ENCODE data around the gene OPCML.

OPCML gene

DNA sequence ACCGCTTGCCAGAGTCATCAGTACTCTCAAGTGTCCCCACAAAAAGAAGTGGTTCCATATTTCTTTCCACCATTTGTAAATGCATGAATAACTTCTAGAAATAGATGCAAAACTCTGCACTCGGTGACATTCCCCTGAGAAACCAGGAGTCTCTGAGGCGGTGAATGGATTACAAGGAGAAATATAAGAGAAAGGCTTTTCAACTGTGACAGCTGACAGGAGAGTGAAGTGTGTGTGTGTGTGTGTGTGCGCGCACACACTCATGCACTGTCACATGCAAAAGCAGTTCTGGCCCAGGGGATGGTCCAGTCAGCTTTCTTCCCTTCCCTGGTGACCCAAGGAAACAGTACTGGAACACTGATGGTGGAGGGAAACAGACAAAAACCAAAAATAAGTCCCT lies 710.0 kb downstream of the OPCML start:
- DNase-seq = no peak

DNA sequence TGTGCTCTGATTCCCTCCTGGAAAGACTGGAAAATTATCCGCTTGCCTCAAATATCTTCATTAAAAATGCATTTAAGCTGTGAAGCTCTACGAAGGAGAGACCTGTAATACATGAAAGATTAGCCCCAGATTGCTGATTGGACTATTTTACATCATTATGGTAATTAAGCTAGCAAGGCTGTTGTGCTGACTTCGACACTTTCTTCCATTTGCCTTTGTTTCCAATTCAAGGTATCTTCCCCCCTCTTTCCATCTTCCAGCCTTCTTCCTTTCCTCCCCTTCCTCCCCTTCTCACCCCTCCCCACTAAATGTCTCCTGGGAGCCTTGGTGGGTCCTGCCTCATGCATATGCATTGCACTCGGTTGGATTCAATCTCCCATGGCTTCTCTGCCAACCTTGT lies 710.8 kb downstream of the OPCML start:
- DNase-seq = no peak

DNA sequence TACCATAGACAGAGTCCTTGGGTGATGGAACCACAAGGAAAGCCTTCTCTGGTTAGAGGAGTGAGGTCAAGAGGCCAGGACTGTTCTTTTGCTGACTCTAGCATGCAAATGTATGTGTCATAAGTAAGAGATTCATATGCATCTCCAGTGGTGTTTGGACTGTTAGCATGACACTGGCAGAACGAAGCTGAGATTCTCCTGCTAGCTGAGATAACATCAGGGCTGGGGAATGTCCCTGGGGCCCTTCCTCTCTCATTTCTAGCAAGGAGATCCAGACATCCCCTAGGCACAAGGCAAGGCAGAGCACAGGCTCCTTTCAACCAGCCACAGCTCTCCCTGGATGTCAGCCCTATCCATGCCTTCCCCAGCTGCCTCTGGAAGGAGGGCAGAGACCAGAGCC lies 711.3 kb downstream of the OPCML start:
- no peak for DNase-seq

DNA sequence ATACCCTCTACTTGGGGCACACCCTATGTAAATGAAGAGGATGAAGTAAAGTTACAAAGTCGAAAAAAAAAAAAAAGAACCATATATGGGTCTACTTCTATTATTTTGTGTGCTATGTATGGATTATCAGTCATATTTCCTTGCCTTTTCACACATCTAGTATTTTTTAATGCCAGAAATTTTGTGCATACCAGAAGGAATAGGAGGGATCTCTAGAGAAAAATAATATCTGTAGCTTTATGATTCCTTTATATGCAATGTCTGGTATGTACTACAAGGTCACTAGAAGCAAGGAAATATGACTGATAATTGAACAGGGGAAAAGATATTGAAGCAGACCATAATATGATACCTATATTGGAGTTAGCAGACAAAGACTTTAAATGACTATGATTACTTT lies 713.4 kb downstream of the OPCML start:
- DNase-seq = no peak

GRCh38 chr11:132817387-132817786 lies 714.9 kb downstream of the OPCML start:
- no peak for DNase-seq

- no peak for DNase-seq
These were observed 717.9 kb downstream of the OPCML start for GRCh38 chr11:132814410-132814809.

GRCh38 chr11:132811649-132812048 lies 720.7 kb downstream of the OPCML start:
- no peak for DNase-seq

DNA sequence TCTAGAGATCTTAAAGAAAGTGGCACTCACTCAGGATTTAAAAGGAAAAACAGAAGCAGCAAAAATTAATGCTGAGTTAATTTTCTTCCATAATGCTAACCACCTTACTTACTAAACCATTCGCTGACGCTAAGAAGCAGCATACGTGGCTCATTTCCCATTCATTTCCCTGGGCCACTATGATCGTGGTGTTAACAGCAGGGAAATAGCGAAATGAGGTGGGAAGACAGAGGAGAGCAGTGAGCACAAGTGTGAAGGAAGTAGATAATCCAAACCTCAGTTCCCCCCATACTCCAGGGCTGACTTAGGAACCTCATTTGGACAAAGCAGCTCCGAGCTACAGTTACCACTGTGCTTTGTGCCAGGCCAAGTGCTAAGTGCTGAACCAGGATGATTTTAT lies 723.2 kb downstream of the OPCML start:
- DNase-seq = no peak

- no peak for DNase-seq
These were observed 728.0 kb downstream of the OPCML start for GRCh38 chr11:132804258-132804657.

- DNase-seq = no peak
These were observed 728.9 kb downstream of the OPCML start for GRCh38 chr11:132803436-132803835.

DNA sequence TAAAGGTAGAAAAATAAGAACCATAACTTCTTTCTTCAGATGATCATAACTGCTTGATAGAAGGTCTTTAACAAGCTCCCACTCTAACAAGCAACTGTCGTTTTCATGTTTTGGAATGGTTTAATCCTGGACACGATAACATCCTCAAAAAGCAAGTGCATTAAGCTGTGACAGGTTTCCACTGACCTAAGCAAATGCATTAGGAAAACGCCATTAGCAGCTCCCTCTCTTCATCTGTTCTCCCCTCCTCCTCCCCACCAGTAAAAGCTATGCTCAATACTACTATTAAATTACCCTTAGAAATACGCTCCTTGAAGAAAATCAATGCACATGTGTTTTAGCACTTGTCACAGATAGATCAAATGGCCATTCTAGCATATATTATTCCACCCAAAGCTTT lies 729.4 kb downstream of the OPCML start:
- DNase-seq = no peak

- no peak for DNase-seq
These were observed 738.5 kb downstream of the OPCML start for GRCh38 chr11:132793831-132794230.

GRCh38 chr11:132792341-132793140 lies 739.8 kb downstream of the OPCML start:
- no peak for DNase-seq

GRCh38 chr11:132790971-132791370 lies 741.3 kb downstream of the OPCML start:
- no peak for DNase-seq

GRCh38 chr11:132790466-132790865 lies 741.8 kb downstream of the OPCML start:
- no peak for DNase-seq

- no peak for DNase-seq
These were observed 743.4 kb downstream of the OPCML start for GRCh38 chr11:132788816-132789325.

DNA sequence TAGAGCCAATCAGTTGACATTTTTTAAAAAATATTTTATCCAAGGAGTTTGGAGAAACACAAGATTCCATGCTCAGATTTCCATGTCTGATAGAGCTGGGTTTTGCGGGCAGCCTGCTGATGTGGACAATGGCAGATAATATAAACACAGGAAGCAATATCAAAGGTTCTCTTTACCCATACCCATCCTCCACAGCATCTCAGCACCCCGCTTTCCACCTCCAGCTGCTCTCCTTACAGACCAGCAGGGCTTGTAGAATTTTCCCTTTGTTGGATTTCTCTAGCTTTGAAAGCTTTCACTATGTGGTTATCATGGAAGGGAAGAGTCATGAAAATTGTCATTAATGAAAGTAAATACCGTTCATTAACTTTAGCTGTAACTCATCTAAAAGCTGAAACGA lies 746.4 kb downstream of the OPCML start:
- DNase-seq = no peak

DNA sequence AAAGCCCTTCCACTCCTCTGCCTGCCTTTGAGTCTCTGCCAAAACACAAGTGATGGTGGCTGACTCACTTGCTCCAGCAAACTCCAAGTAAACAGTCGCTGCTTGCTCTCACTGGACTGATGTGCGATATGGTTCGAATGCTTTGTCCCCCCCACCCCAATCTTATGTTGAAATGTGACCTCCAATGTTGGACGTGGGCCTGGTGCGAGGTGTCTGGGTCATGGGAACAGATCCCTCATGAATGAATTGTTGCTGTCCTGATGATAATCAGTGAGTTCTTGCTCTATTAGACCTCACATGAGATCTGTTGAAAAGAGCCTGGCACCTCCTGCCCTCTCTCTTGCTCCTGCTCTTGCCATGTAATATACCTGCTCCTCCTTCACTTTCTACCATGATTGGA lies 747.9 kb downstream of the OPCML start:
- no peak for DNase-seq

- DNase-seq = no peak
These were observed 750.2 kb downstream of the OPCML start for GRCh38 chr11:132782102-132782501.

- DNase-seq = no peak
These were observed 752.3 kb downstream of the OPCML start for GRCh38 chr11:132780046-132780445.

DNA sequence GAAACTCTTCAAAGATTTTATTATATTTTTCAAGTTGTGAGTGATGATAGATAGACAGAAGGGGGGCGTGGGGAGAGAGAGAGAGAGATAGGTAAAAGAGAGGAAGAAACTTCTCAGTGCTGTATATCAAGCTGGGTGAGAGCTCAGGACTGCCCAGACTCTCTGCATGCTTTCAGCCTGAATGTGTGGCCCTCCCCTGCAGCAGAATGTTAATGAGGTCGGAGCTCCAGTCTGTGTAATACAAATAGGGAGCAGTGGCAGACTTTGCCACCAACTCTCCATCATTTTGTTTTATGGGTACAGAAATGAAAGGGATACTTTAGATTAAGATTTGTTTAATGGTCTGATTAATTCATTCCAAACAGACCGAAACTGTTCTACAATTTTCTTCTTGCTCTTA lies 752.8 kb downstream of the OPCML start:
- no peak for DNase-seq

DNA sequence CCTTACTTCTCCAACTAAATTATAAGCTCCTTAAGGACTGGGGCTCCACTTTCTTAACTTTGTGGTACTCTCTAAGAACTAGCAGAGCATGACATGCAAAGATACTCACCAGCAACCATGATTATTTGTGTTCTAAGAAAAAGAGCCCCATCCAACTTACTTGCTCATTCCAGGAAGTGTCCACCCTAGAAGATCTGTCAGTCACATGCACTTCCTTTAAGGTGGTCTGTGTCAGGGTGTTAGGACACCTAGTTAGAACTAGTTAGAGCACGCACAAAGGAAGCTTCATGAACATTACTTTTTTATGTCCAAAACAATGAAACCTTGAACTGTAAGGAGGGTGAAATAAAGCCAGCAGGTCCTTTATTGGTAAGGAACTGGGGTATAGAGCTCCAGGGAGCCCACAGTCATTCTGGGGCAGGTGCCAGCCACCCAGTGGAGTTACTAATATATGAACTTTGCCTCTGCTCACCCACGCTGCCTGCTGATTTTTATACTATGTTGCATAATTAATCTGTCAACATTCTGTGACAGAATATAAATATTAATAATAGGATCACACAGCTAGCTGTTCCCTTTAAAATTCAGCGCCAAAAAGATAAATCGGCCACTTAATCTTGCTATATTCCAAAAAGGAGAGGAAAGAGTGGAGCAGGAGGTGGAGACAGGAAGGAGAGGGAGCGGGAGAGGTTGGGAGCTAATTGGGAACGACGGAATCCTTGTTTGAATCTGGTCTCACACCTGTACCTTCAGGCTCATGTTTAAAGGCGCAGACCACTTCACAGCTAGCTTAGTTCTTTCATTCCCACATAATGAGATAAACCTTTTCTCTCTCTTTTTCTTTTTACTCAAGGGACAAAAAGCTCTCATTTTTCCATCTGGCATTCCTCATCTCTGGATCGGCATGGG lies 755.0 kb downstream of the OPCML start:
- no peak for DNase-seq

DNA sequence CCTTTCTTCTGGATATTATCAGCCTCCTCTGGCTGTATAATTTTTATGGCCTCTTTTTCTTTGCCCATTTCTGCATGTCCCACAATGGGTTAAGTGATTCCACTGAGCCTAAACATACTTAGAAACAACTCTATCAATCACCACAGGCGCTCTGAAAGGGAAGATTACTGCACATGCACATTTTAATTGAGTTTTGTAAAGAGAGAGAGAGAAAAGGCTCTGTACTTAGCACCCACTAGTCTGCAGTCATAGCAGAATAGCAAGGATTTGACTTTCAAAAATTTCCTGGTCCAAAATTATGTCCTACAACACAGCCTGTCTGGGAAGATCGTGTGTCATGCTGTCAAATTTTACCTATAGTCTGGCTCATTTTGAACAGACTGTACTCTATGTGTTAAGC lies 758.5 kb downstream of the OPCML start:
- DNase-seq = no peak

Data from inflammatory macrophage treated with lipopolysaccharide for 1 hour (primary cell).